Posterior vena cava (tissue), 2 donors: ENCODE results near the gene KLF6. TPM values are rescaled to one million over a fixed set of nuclear protein-coding genes. Genes with fewer than 3 reads are reported as not detected.
"Not testable (repeated sequence)": the region's sequence is repeated elsewhere in the genome, so short reads cannot be mapped to it uniquely, and the experiment has no call there.

Source experiments
- DNase-seq: peaks from one replicate; pipeline ENCODE4 v3.0.0-alpha.2; 2020; ENCODE audit warnings: low spot score
- intact Hi-C, 2 donors: fragments of 100-400 bp; cut with DNase I; formaldehyde crosslinking; loops; one replicate each; pipeline versions ENCODE4 v1.14.1 to v1.14.2; 2022 to 2023
- total RNA-seq, 2 donors: library from RNA; stranded (reverse); fragmentation: NEBNext Ultra II Directional; extraction: Animal tissue kit (Norgen Biotek cat#: 25700); gene quantifications; one replicate each; pipeline ENCODE4 v1.2.1, GENCODE V29; 2021
- donor health status: DM: yes; HTN: yes; CAD: no.
- donor health status: DM: yes; HTN: yes; CAD: no.

The KLF6 gene
- total RNA-seq, 2 donors from 2014 or later: 183 to 493 TPM

DNA sequence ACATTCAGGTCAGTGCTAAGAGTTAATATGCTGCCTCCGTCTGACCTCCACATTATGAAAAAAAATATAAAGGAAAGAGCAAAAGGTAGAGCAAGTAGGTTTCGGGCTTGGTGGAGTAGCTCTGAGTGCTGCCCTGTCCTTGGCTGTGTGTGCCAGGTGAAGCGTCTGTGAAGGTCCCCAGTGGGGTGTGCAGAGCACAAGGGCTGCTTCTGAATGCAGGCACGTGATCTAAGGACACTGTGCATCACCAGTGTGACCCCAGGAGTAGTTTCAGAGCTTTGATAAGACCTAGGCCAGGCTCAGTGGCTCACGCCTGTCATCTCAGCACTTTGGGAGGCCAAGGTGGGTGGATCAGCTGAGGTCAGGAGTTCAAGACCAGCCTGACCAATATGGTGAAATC is 36.0 kb downstream of the KLF6 start:
- intact Hi-C loops: no loop called here
- no peak for DNase-seq

DNA sequence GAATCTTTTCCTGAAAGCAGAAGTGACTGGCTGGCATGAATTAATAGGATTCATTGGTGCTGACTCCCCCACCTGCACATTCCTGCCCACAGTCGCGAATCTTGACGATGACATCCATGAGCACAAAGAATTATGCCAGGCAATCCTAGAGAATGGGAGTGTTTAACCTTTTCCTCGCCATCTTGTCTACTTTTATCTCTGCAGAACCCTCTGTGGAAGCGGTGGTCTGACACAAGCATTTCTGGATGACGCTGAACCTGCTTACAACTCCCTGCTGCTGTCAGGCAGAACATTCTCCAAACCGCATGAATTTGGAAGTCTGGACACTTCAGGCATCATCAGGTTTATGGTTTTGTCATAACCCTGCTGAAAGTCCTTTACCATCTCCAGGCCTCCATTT is 36.5 kb downstream of the KLF6 start:
- intact Hi-C loops: no loop called here
- DNase-seq: no peak

DNA sequence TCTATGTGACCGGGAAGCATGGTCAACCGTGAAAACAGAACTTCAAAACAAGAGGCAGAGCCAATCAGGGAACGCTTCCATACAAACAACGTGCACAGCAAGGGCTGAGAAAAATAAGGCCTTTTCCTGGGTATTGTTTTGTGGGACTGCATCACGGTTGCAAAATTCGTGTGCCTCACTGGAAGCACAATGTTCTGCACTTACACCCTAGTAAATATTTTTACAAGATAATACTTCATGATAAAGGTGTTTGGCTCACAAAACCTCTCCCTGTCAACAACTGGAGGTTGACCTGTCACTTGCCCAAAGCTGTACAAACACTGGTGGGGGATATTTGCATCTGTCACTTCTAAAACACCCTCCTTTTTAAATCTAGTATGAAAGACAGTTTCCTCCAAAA is 37.0 kb downstream of the KLF6 start:
- DNase-seq: no peak
- intact Hi-C loops: no loop called here

DNA sequence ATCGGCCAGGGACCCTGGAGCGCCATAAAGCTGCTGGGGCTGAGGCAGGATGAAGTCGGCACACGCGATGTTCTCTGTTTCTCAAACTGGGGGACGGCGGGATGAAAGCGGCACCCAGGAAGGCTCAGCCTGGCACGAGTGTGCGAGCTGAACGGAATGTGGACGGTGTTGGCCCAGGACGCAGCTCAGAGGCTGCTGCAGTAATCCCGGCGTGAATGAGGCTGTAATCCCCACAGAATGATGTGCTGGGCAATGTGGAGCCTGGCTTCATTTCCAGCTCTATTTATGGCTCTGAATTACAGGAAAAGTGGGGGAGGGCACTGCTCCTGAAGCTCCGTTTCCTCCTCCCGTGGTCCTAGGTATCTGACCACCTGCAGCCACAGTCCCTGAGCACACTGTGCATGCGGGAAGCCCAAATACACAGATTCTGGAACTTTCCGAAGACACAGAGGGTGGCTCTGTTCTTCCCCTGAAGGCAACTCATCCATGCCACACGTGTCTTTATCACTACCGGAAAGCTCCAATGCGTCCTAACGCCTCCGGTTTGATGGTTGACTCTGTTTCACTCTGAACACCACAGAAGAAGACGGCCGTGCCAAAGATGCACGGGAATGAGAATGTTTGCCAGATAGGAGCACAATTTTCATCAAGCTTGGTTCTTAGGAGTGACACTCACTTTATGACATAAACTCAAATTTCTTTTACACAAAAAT is 37.6 kb downstream of the KLF6 start:
- DNase-seq: no peak

DNA sequence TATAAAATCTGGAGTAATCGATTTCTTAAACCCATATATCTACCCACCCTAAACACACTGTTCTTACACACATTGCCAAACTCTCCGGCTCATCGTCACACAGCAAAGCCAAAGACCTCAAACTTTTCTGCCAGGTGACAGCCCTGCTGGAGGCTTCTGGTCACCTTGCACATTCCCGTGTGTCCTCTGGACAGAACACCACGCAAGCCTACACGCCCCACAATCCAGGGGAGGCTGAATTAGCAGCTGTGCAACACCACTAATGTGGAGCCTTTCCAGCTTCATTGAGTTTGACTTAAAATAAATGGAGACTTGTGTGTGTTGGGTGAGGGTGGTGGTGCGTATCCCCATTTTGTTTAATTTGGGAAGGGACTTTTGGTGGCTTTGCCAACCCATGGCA is 38.4 kb downstream of the KLF6 start:
- intact Hi-C loops: no loop called here

More for the DNA sequence above, 37.6 kb downstream of the KLF6 start:
- intact Hi-C loops: no loop called here

DNA sequence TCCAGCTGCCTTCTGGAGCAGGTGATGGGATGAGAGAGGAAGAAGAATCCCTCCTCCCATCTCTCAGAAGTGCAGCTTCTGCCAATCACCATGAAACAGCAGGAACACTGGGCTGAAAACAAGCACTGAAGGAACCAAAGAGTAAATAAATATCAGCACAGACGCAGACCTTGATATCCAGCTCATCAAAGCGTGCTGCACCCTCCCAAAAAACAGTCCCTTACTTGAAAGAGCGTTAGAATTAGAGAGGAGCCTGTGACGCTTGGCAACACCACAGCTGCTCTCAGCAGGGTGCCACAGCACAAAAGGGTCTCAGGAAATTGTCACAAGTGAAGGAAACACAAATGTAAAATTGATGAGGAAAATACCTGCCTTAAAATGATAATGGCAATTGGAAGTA is 39.5 kb downstream of the KLF6 start:
- intact Hi-C loops: no loop called here
- no peak for DNase-seq

More for the DNA sequence above, 38.4 kb downstream of the KLF6 start:
- DNase-seq: no peak

DNA sequence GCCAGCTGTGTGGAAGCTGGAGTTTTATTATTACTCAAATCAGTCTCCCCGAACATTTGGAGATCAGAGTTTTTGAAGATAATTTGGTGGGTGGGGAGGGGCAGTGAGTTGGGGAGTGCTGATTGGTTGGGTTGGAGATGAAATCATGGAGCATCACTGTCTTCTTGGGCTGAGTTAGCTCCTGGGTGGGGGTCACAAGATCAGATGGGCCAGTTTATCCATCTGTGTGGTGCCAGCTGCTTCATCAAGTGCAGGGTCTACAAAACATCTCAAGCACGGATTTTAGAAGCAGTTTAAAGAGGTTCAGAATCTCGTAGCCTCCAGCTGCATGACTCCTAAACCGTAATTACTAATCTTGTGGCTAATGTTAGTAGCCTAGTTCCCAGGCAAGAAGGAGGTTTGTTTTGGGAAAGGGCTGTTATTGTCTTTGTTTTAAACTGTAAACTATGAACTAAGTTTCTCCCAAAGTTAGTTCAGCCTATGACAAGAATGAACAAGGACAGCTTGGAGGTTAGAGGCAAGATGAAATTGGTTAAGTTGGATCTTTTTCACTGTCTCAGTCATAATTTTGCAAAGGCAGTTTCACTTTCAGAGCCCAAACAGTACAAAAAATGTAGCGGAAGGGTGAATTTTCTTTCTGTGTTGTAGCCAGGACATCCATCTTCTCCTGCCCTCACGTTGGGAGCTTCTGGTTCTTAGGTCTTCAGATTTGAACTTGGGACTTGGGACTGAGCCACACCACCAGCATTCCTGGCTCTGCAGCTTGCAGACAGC is 43.1 kb downstream of the KLF6 start:
- no peak for DNase-seq
- intact Hi-C loops: no loop called here

DNA sequence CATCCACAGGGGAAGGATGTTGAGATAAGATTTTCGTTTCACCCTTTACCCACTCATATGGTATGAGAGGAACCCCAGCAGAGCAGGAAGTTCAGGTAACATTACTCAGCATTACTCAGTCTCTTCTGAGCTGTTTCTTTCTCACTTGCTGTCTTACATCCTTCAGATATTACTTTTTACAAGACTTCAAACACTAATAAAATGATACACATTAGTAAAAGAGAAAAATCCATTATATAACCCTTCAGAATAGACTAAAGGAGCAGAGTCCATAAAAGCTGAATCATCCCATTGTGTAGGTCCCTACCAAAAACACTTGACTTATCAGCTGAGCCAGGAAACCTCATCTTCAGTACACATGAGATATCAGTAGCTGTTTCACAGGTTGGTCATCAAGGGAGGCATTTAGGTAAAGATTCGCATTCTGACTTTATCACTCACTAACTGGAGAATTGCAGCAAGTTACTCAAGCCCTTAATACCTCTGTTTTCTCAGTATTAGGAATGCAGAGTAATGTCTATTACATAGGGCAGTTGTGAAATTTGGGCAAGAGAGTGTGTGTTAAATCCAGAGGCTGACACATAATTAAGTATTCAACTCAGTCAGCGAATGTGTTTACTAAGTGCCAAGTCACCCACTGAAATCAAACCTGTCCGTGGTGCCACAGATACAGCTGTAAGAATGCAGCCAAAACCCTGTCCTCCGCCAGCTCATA is 44.7 kb downstream of the KLF6 start:
- intact Hi-C loops: no loop called here

DNA sequence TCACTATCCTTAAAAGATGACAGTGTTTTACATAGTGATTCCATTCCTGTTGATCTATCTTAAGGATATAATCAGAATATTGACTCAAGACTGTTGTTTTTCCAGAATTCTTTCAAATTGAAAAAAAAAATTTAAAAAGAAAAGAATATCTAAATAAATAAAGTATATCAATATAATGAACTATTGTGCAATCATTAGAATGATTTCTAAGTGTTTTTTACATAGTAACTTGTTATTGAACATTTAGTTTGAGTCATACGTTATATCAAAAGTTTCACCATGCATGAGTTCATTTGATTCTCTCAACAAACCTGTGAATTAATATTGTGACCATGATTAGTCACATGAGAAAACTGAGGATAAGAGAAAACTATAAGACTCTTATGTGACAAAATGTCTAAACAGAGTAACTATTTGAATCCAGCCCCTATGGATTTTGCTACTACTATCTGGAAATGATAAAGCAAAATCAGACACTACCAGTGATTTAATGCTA is 46.1 kb downstream of the KLF6 start:
- no peak for DNase-seq
- intact Hi-C loops: loop anchor here in 1 of 2 donors (10.0 kb wide), 1 partner anchor 294 kb away; no protein-coding TSS in a partner anchor

More for the DNA sequence above, 44.7 kb downstream of the KLF6 start:
- no peak for DNase-seq

DNA sequence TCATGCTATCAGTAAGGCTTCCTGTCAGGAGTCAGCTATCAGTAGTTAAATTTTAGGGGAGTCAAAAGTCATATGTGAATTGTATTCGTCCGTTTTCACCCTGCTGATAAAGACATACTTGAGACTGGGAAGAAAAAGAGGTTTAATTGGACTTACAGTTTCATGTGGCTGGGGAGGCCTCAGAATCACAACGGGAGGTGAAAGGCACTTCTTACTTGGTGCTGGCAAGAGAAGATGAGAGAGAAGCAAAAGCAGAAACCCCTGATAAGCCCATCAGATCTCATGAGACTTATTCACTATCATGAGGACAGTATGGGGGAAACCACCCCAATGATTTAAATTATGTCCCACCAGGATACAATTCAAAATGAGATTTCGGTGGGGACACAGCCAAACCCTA is 47.1 kb downstream of the KLF6 start:
- DNase-seq: no peak

DNA sequence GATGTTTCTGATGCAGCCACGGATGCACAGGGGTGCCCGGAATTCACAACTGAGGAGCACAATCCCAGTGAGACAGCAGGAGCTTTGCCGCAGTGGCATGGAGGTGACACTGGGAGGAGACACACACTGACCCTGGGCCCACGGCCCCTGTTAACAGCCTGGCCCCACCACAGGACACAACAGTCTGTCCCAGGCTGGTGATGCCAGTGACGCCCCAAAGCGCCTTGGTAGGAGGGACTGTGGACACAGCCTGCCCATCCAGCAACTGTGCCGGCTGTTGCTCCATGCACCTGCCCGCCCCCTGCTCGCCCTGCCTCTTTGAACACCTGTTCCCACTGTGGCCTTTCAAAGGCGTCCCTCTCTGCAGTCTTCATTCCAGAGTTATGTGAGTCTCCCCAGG is 49.8 kb downstream of the KLF6 start:
- DNase-seq: no peak
- intact Hi-C loops: loop anchor here in 1 of 2 donors (10.0 kb wide), 1 partner anchor 290 kb away; no protein-coding TSS in a partner anchor

More for the DNA sequence above, 47.1 kb downstream of the KLF6 start:
- intact Hi-C loops: loop anchor here in 1 of 2 donors (10.0 kb wide), 1 partner anchor 293 kb away; no protein-coding TSS in a partner anchor

DNA sequence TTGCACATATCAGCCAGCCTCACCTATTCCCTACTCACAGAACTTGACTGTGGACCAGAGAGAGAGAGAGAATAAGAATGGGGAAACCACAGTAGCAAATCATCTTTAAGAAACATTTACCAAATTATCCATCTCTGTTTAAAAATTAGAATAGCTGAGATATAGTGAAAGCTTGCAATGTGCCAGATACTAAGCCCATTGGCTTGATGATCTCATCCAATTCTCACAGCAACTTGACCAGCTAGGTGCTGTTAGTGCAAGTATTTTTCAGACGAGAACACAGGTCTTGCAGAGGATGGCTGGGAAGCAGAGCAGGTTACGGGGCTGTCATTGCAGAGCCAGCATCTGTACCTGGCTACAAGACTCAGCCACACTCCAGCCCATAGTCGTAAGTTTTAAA is 50.9 kb downstream of the KLF6 start:
- intact Hi-C loops: loop anchor here in 1 of 2 donors (10.0 kb wide), 1 partner anchor 289 kb away; no protein-coding TSS in a partner anchor
- DNase-seq: no peak

DNA sequence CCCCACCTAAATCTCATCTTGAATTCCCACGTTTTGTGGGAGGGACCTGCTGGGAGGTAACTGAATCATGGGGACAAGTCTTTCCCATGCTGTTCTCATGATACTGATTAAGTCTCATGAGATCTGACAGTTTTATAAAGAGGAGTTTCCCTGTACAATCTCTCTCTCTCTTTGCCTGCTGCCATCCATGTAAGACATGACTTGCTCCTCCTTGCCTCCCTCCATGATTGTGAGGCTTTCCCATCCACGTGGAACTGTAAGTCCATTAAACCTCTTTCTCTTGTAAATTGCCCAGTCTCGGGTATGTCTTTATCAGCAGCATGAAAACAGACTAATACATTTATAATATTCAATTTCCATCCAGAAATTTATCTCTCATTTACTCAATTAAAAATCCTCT is 52.8 kb downstream of the KLF6 start:
- intact Hi-C loops: loop anchor here in 1 of 2 donors (10.0 kb wide), 1 partner anchor 287 kb away; no protein-coding TSS in a partner anchor
- not testable (repeated sequence) for DNase-seq

DNA sequence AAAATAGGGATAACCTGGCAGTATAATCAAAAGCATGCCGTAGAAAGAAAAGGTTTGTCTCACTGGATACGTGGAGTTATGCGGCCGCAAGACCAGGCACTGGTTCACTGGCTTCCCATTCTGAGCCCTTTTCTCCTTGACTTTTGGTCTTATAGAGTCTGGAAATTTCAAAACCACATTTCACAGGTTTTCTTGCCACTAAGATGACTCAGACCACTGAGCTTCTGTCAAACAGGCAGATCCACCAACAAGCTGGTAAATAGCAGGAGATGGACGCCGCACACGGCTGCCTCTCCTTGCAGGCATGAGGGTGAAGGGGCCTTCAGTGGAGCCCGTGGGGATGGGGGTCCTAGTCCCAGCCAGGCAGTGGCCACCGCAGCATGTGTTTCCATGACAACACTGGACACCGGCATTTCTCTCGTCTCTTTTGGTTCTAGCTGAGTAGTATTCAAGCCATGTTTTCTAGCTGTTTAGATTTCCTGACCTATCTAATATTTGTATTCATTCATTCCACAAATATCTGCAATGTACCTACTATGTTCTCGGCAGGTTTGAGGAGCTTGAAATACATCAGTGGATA is 55.5 kb downstream of the KLF6 start:
- intact Hi-C loops: no loop called here
- no peak for DNase-seq

DNA sequence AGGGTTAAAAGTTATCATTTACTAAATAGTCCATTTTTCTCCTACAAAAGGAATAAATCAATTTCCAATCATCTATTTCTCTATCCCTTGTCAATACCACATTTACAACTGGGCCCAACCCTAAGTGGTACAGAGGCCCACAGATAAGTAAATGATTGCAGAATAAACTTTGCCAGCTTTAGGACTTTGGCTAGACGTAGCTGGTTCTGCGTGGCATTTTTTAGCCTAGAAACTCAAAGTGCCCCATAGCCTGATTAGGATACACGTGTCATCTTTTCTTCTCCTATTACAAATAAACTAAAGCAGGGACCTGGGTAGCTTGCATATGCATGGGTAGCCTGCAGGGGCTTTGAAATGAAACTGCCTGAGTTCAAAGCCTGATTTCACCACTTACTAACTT is 56.4 kb downstream of the KLF6 start:
- DNase-seq: no peak
- intact Hi-C loops: no loop called here

DNA sequence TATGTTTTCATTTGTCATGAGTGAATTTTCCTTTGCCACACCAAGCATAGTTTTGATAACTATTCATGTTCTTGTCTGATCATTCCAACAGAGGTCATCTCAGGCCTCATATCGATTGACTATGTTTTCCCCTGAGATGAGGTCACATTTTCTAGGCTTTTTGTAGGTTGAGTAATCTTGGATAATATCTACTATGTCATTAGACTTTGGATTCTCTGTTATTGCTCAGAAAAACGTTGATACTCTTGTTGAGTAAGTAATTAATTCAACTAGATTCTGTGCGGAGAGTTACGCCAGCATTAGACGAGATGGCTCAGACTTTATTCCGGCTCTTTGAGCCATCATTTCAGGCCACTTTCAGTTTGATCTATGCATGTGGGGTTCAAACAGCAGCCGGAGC is 57.7 kb downstream of the KLF6 start:
- DNase-seq: no peak

More for the DNA sequence above, 57.7 kb downstream of the KLF6 start:
- intact Hi-C loops: no loop called here
